Measurements from ENCODE around the gene SRSF6.

Gene SRSF6

GRCh38 chr20:43507150-43508080, 49.7 kb downstream of the SRSF6 start, which contains the start of gene L3MBTL1:
L3MBTL1 (plus strand) TSS chr20:43507697; CDS start chr20:43513504, 5,807 bp downstream.
- H3K4me3 ChIP-seq (ENCODE audit: low read depth, low read length), result no peak within 1 kb of the TSS
- TF ChIP-seq MAX (IDR thresholded peaks at IDR 0.05; ENCODE audit: low read depth, low read length), result no peak
- no peak for TF ChIP-seq MYC (IDR thresholded peaks at IDR 0.05; ENCODE audit: low read depth, low read length)
- peak; percentile 28 for DNase-seq (ENCODE audit: low read depth)

- no peak for TF ChIP-seq MAX (IDR thresholded peaks at IDR 0.05; ENCODE audit: low read depth, low read length)
- DNase-seq (ENCODE audit: low read depth), result no peak
- H3K4me3 ChIP-seq (ENCODE audit: low read depth, low read length), result no peak overlapping the region
Measured at GRCh38 chr20:43508106-43508505, 50.4 kb downstream of the SRSF6 start.

- TF ChIP-seq CTCF (IDR thresholded peaks at IDR 0.05; ENCODE audit: low read depth, low read length) (no peak), MYC (IDR thresholded peaks at IDR 0.05; ENCODE audit: low read depth, low read length) (no peak), POLR2A (IDR thresholded peaks at IDR 0.05; ENCODE audit: extremely low read depth, insufficient read length) (no peak), MAX (IDR thresholded peaks at IDR 0.05; ENCODE audit: low read depth, low read length) (no peak)
- DNase-seq (ENCODE audit: low read depth), result peak; percentile 16
- H3K4me3 ChIP-seq (ENCODE audit: low read depth, low read length), result no peak overlapping the region
Measured at GRCh38 chr20:43508604-43509040, 50.9 kb downstream of the SRSF6 start.

DNA sequence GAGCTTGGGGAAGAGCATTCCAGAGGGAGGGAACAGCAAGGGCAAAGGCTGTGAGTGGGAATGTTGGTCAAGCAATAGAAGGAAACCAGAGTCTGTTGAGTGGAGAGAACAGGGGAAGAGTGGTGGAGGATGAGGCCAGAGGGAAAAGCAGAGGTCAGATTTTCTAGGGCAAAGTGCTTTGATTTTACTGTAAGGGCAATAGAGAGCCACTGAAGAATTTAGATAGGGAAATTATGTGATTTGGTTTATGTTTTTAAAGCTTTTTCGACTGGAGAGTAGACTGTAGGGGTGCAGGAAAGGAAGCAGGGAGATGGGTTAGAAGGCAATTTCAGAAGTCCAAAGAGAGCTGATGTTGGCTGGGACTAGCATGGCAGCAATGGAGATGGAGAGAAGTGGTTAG, 54.2 kb downstream of the SRSF6 start:
- no peak for DNase-seq (ENCODE audit: low read depth)
- TF ChIP-seq CTCF (IDR thresholded peaks at IDR 0.05; ENCODE audit: low read depth, low read length), result no peak
- no peak for TF ChIP-seq POLR2A (IDR thresholded peaks at IDR 0.05; ENCODE audit: extremely low read depth, insufficient read length)
- no peak for TF ChIP-seq MAX (IDR thresholded peaks at IDR 0.05; ENCODE audit: low read depth, low read length)
- no peak for TF ChIP-seq MYC (IDR thresholded peaks at IDR 0.05; ENCODE audit: low read depth, low read length)

DNA sequence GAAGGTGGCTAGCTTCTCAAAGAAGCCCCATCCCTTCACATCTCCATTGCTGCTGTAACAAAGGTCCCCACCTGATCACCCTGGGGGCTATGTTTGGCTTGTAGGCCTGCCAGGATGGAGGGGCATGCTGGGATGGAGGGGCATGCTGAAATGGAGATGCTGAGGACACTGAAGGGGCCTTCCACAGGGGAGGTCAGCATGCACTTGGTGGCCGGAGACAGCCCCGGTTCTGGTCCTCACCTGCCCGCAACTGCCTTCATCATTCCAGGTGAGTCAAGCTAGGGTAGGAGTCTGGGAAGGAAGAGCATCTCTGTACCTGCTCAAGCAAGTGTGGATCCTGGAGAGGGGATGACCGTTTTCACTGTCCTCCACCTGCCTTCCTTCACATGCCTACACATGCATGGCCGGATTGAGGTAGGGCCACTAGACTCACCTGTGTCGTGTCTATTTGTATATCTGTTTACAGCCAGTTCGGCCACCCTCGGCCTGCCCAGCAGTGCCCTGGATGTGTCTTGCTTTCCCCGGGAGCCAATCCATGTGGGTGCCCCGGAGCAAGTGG, 55.8 kb downstream of the SRSF6 start:
- peak overlapping the region; percentile 57 for H3K4me3 ChIP-seq (ENCODE audit: low read depth, low read length)
- no peak for TF ChIP-seq MAX (IDR thresholded peaks at IDR 0.05; ENCODE audit: low read depth, low read length)
- no peak for TF ChIP-seq MYC (IDR thresholded peaks at IDR 0.05; ENCODE audit: low read depth, low read length)
- TF ChIP-seq POLR2A (IDR thresholded peaks at IDR 0.05; ENCODE audit: extremely low read depth, insufficient read length), result no peak
- no peak for TF ChIP-seq CTCF (IDR thresholded peaks at IDR 0.05; ENCODE audit: low read depth, low read length)
- no peak for DNase-seq (ENCODE audit: low read depth)

More for the DNA sequence above, 54.2 kb downstream of the SRSF6 start:
- H3K4me3 ChIP-seq (ENCODE audit: low read depth, low read length), result no peak overlapping the region

All from NB4 (cell line).